Ishikawa (cell line): ENCODE measurements around the gene GPR146.

ENCODE experiments used
- CEBPB ChIP-seq: IDR thresholded peaks from 2 replicates; pipeline ENCODE4 v1.6.1; 2012
- CREB1 ChIP-seq: IDR thresholded peaks from 2 replicates; pipeline ENCODE4 v1.6.1; 2012; ENCODE audit warnings: low read depth
- EGR1 ChIP-seq: IDR thresholded peaks from 2 replicates; pipeline ENCODE4 v1.6.1; 2012
- EP300 ChIP-seq: IDR thresholded peaks from 2 replicates; pipeline ENCODE4 v1.6.1; 2012; ENCODE audit warnings: borderline replicate concordance
- FOXM1 ChIP-seq: IDR thresholded peaks from 2 replicates; pipeline ENCODE4 v1.6.1; 2012; ENCODE audit warnings: low read depth, borderline replicate concordance
- MAX ChIP-seq: IDR thresholded peaks from 2 replicates; pipeline ENCODE4 v1.6.1; 2012
- NFIC ChIP-seq: IDR thresholded peaks from 2 replicates; pipeline ENCODE4 v1.6.1; 2012
- RAD21 ChIP-seq: IDR thresholded peaks from 2 replicates; pipeline ENCODE4 v1.6.1; 2012; ENCODE audit warnings: low read depth
- REST ChIP-seq: IDR thresholded peaks from 2 replicates; pipeline ENCODE4 v1.6.1; 2012; ENCODE audit warnings: low read depth, mild to moderate bottlenecking
- TAF1 ChIP-seq: IDR thresholded peaks from 2 replicates; pipeline ENCODE4 v1.6.1; 2012; ENCODE audit warnings: low read depth, mild to moderate bottlenecking
- TCF12 ChIP-seq: IDR thresholded peaks from 2 replicates; pipeline ENCODE4 v1.6.1; 2012; ENCODE audit warnings: low read depth
- TEAD4 ChIP-seq: IDR thresholded peaks from 2 replicates; pipeline ENCODE4 v1.6.1; 2012
- USF1 ChIP-seq: IDR thresholded peaks from 2 replicates; pipeline ENCODE4 v1.6.1; 2012
- YY1 ChIP-seq: IDR thresholded peaks from 2 replicates; pipeline ENCODE4 v1.6.1; 2012; ENCODE audit warnings: low read depth
- ZBTB7A ChIP-seq: IDR thresholded peaks from 2 replicates; pipeline ENCODE4 v1.6.1; 2012; ENCODE audit warnings: low read depth

Gene GPR146

GRCh38 chr7:1026721-1027161, 17.6 kb upstream of the GPR146 start:
- no peak for TF ChIP-seq RAD21
- TF ChIP-seq TEAD4, result no peak
- no peak for TF ChIP-seq TAF1
- no peak for TF ChIP-seq CEBPB
- TF ChIP-seq TCF12, result no peak
- no peak for TF ChIP-seq CREB1
- TF ChIP-seq MAX, result no peak
- no peak for TF ChIP-seq EP300
- TF ChIP-seq ZBTB7A, result no peak
- TF ChIP-seq EGR1, result no peak

GRCh38 chr7:1027242-1028043, 16.9 kb upstream of the GPR146 start:
- no peak for TF ChIP-seq FOXM1
- TF ChIP-seq ZBTB7A, result peak; percentile 62

GRCh38 chr7:1028044-1028770, 16.1 kb upstream of the GPR146 start:
- TF ChIP-seq USF1 (no peak), TAF1 (0 out of 2 replicates have a peak, but pooled peaks have one; percentile 52), EGR1 (peak; percentile 93), ZBTB7A (peak; percentile 80), MAX (peak; percentile 43; the same call in 1 of the 2 replicates), YY1 (0 out of 2 replicates have a peak, but pooled peaks have one; percentile 6)

GRCh38 chr7:1028775-1029636, 15.3 kb upstream of the GPR146 start:
- TF ChIP-seq YY1, result no peak
- no peak for TF ChIP-seq EGR1
- no peak for TF ChIP-seq NFIC
- peak; percentile 80 for TF ChIP-seq USF1
- TF ChIP-seq MAX, result peak; percentile 84; the same call in 1 of the 2 replicates
- TF ChIP-seq CEBPB, result no peak

- TF ChIP-seq USF1 (no peak), TCF12 (no peak), TEAD4 (no peak), MAX (no peak), ZBTB7A (no peak), REST (no peak), RAD21 (no peak), FOXM1 (no peak), CEBPB (no peak), YY1 (no peak), TAF1 (no peak), EP300 (no peak)
Observed at GRCh38 chr7:1029637-1030443, 14.5 kb upstream of the GPR146 start.
